Karpas-422 (cell line): Measurements from ENCODE around the gene MAP4K1. TPM values are rescaled to one million over a fixed set of nuclear protein-coding genes. Genes with fewer than 3 reads are reported as not detected.

Experiments used
- DNase-seq: peaks from one replicate; pipeline ENCODE4 v3.0.0-alpha.2; 2015
- H2AFZ ChIP-seq: fragments of 200-600 bp; sonication (generic); 2 replicates; pipeline ENCODE4 v1.6.1; 2014; ENCODE audit warnings: antibody characterized with exemption, low read length, mixed read lengths
- H3K27ac ChIP-seq: fragments of 200-600 bp; sonication (generic); 2 replicates; pipeline ENCODE4 v1.5.1; 2014; ENCODE audit warnings: mild to moderate bottlenecking, low read length, moderate library complexity
- H3K27me3 ChIP-seq: fragments of 200-600 bp; sonication (generic); 2 replicates; pipeline ENCODE4 v1.6.1; 2014; ENCODE audit warnings: low read length, mixed read lengths
- H3K36me3 ChIP-seq: fragments of 200-600 bp; sonication (generic); 2 replicates; pipeline ENCODE4 v1.6.1; 2014; ENCODE audit warnings: low read length, mixed read lengths; ENCODE audit not compliant: insufficient read depth
- H3K4me1 ChIP-seq: fragments of 200-600 bp; sonication (generic); 2 replicates; pipeline ENCODE4 v1.6.1; 2014; ENCODE audit warnings: mild to moderate bottlenecking, low read length, mixed read lengths
- H3K4me2 ChIP-seq: fragments of 200-600 bp; sonication (generic); 2 replicates; pipeline ENCODE4 v1.6.1; 2014; ENCODE audit warnings: low read length, low read depth, mild to moderate bottlenecking; ENCODE audit not compliant: poor library complexity, severe bottlenecking
- H3K4me3 ChIP-seq: fragments of 200-600 bp; sonication (generic); 2 replicates; pipeline ENCODE4 v1.5.1; 2014; ENCODE audit warnings: mild to moderate bottlenecking, antibody characterized with exemption, low read length, mixed read lengths
- H3K79me2 ChIP-seq: fragments of 200-600 bp; sonication (generic); 2 replicates; pipeline ENCODE4 v1.6.1; 2014; ENCODE audit warnings: mild to moderate bottlenecking, low read length, mixed read lengths
- H3K9ac ChIP-seq: fragments of 200-600 bp; sonication (generic); 2 replicates; pipeline ENCODE4 v1.6.0; 2014; ENCODE audit warnings: low read length
- H3K9me2 ChIP-seq: fragments of 200-600 bp; sonication (generic), shearing (Covaris generic); replicated peaks from 2 replicates; pipeline ENCODE4 v1.6.0; 2014; ENCODE audit warnings: mild to moderate bottlenecking, low read length, moderate library complexity; ENCODE audit not compliant: insufficient read depth
- H3K9me3 ChIP-seq: fragments of 300-700, 200-600 bp; sonication (generic); 2 replicates; pipeline ENCODE4 v1.6.1; 2014; ENCODE audit warnings: low read length, mixed read lengths
- H4K20me1 ChIP-seq: fragments of 200-600 bp; sonication (generic); 2 replicates; pipeline ENCODE4 v1.6.1; 2014; ENCODE audit warnings: mild to moderate bottlenecking, antibody characterized with exemption, low read length, low read depth; ENCODE audit not compliant: insufficient read depth
- total RNA-seq: library from RNA; depleted of rRNA; stranded (reverse); fragments of >200 nt; shearing (Covaris generic); gene quantifications from 2 replicates; pipeline ENCODE4 v1.2.3, GENCODE V29; 2014; ENCODE audit warnings: low replicate concordance

MAP4K1 gene
- total RNA-seq, 1 experiment from 2014 or later: 262 TPM

- Histone ChIP-seq H3K36me3 (peaks cover 6% of the 10 kb centered on the region; the same call in 1 of the 2 replicates), H3K27ac (no peak overlapping the region), H3K9ac (no peak overlapping the region), H3K4me3 (no peak overlapping the region), H3K79me2 (peaks cover 100% of the 10 kb centered on the region), H3K4me1 (peaks cover 45% of the 10 kb centered on the region), H3K4me2 (no peak overlapping the region), H3K9me3 (no peaks in the 10 kb centered on the region), H3K27me3 (no peaks in the 10 kb centered on the region), H4K20me1 (0 out of 2 replicates have a peak, but pooled peaks cover 6% of the 10 kb centered on the region), H3K9me2 (no peaks in the 10 kb centered on the region), H2AFZ (no peak overlapping the region)
- DNase-seq: no peak
These were observed 38.6 kb upstream of the MAP4K1 start for GRCh38 chr19:38656171-38656981.

- peaks cover 9% of the 10 kb centered on the region for H4K20me1 ChIP-seq
- peaks cover 100% of the 10 kb centered on the region for H3K79me2 ChIP-seq
- no peaks in the 10 kb centered on the region for H3K9me2 ChIP-seq
- no peaks in the 10 kb centered on the region for H3K9me3 ChIP-seq
- no peaks in the 10 kb centered on the region for H3K27me3 ChIP-seq
- H3K9ac ChIP-seq: no peak overlapping the region
- H3K4me3 ChIP-seq: no peak overlapping the region
- H3K4me2 ChIP-seq: no peak overlapping the region
- H3K4me1 ChIP-seq: peaks cover 56% of the 10 kb centered on the region
- no peak for DNase-seq
- 0 out of 2 replicates have a peak overlapping the region, but pooled peaks have one; percentile 44 for H3K27ac ChIP-seq
- H3K36me3 ChIP-seq: peaks cover 6% of the 10 kb centered on the region; the same call in 1 of the 2 replicates
- no peak overlapping the region for H2AFZ ChIP-seq
These were observed 37.5 kb upstream of the MAP4K1 start for GRCh38 chr19:38655148-38655824.

- H3K4me2 ChIP-seq: no peak overlapping the region
These were observed 36.9 kb upstream of the MAP4K1 start for GRCh38 chr19:38654628-38655055.

GRCh38 chr19:38653028-38653571 lies 35.3 kb upstream of the MAP4K1 start:
- no peak overlapping the region for H3K4me2 ChIP-seq
- no peak overlapping the region for H2AFZ ChIP-seq
- DNase-seq: no peak
- H3K9ac ChIP-seq: no peak overlapping the region
- no peak overlapping the region for H3K4me3 ChIP-seq
- H3K79me2 ChIP-seq: peaks cover 100% of the 10 kb centered on the region
- no peaks in the 10 kb centered on the region for H3K9me3 ChIP-seq
- peaks cover 70% of the 10 kb centered on the region for H3K4me1 ChIP-seq
- H3K9me2 ChIP-seq: no peaks in the 10 kb centered on the region
- H3K27ac ChIP-seq: no peak overlapping the region
- H3K36me3 ChIP-seq: peaks cover 6% of the 10 kb centered on the region; the same call in 1 of the 2 replicates
- no peaks in the 10 kb centered on the region for H3K27me3 ChIP-seq
- peaks cover 12% of the 10 kb centered on the region for H4K20me1 ChIP-seq

More at GRCh38 chr19:38654628-38655055, 36.9 kb upstream of the MAP4K1 start:
- Histone ChIP-seq H3K79me2 (peaks cover 100% of the 10 kb centered on the region), H3K27ac (0 out of 2 replicates have a peak overlapping the region, but pooled peaks have one; percentile 44), H3K9ac (no peak overlapping the region), H3K4me3 (no peak overlapping the region), H3K9me3 (no peaks in the 10 kb centered on the region), H3K36me3 (peaks cover 6% of the 10 kb centered on the region; the same call in 1 of the 2 replicates), H3K4me1 (peaks cover 63% of the 10 kb centered on the region), H3K9me2 (no peaks in the 10 kb centered on the region), H3K27me3 (no peaks in the 10 kb centered on the region), H2AFZ (no peak overlapping the region), H4K20me1 (peaks cover 14% of the 10 kb centered on the region)
- DNase-seq: no peak

GRCh38 chr19:38650911-38651584 lies 33.3 kb upstream of the MAP4K1 start:
- Histone ChIP-seq H3K9me3 (no peaks in the 10 kb centered on the region), H3K79me2 (peaks cover 85% of the 10 kb centered on the region), H3K4me3 (no peak overlapping the region), H4K20me1 (peaks cover 12% of the 10 kb centered on the region), H3K4me1 (peaks cover 65% of the 10 kb centered on the region), H3K4me2 (peak overlapping the region; percentile 25), H3K9ac (peak overlapping the region; percentile 0; the same call in 1 of the 2 replicates), H3K9me2 (no peaks in the 10 kb centered on the region), H3K27ac (peak overlapping the region; percentile 2; the same call in 1 of the 2 replicates), H3K27me3 (no peaks in the 10 kb centered on the region), H2AFZ (no peak overlapping the region), H3K36me3 (no peaks in the 10 kb centered on the region)
- DNase-seq: no peak

GRCh38 chr19:38650172-38650775 lies 32.5 kb upstream of the MAP4K1 start:
- Histone ChIP-seq H4K20me1 (peaks cover 12% of the 10 kb centered on the region), H3K9me3 (no peaks in the 10 kb centered on the region), H3K27me3 (no peaks in the 10 kb centered on the region), H3K27ac (no peak overlapping the region), H3K9me2 (no peaks in the 10 kb centered on the region), H3K4me1 (peaks cover 57% of the 10 kb centered on the region), H3K36me3 (no peaks in the 10 kb centered on the region), H3K4me3 (peak overlapping the region; percentile 95; the same call in 1 of the 2 replicates), H2AFZ (no peak overlapping the region), H3K9ac (peak overlapping the region; percentile 92; the same call in 1 of the 2 replicates), H3K4me2 (peak overlapping the region; percentile 82), H3K79me2 (peaks cover 78% of the 10 kb centered on the region)
- DNase-seq: no peak

- Histone ChIP-seq H3K9ac (peak overlapping the region; percentile 92), H3K4me3 (peak overlapping the region; percentile 95), H3K79me2 (peaks cover 70% of the 10 kb centered on the region), H3K27me3 (no peaks in the 10 kb centered on the region), H3K27ac (peak overlapping the region; percentile 66), H3K4me1 (peaks cover 50% of the 10 kb centered on the region), H4K20me1 (peaks cover 12% of the 10 kb centered on the region), H3K4me2 (peak overlapping the region; percentile 82), H3K9me2 (no peaks in the 10 kb centered on the region), H2AFZ (no peak overlapping the region), H3K9me3 (no peaks in the 10 kb centered on the region), H3K36me3 (no peaks in the 10 kb centered on the region)
- no peak for DNase-seq
These were observed 31.8 kb upstream of the MAP4K1 start for GRCh38 chr19:38649305-38650171.
